ENCODE measurements around the gene MTPN. TPM values are rescaled to one million over a fixed set of nuclear protein-coding genes. Genes with fewer than 3 reads are reported as not detected.

Gene MTPN
- total RNA-seq, 4 donors from 2014 or later, result 100 to 182 (median 145) TPM

DNA sequence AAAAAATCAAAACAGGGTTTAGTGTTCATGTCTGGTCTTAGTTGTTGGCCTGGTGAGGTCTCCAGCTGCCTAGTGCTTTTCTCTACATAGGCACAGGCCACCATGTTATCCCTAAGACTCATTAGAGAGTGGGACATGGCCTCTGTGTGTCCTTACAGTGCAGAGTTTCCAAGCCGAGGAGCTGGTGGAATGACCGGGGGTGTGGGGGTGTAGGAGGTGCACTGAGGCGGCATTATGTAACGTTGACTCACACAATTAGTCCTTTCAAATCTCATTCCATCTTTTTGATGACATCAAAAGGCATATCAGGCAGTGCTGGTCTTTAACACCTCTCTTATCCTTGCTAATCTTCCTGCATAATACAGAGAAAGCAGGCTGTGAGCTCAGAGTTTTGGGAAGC, 71.3 kb downstream of the MTPN start:
- 42 to 64% methylated on average over 4 of the region's 4 CpGs for WGBS, 2 donors
- DNase-seq, result no peak
- H3K27me3 ChIP-seq, result no peaks in the 10 kb centered on the region
- intact Hi-C loops (cut with DNase I), result no loop called here
- TF ChIP-seq CTCF (IDR thresholded peaks at IDR 0.05) (no peak), POLR2A (IDR thresholded peaks at IDR 0.05) (no peak)
- no peaks in the 10 kb centered on the region for H3K36me3 ChIP-seq
- H3K4me3 ChIP-seq, result no peak overlapping the region
- H3K9me3 ChIP-seq, result no peaks in the 10 kb centered on the region
- peaks cover 0 to 15% (median 0%) of the 10 kb centered on the region in 3 donors for H3K4me1 ChIP-seq
- peak overlapping the region in 1 of 4 donors; percentile 58 for H3K27ac ChIP-seq

DNA sequence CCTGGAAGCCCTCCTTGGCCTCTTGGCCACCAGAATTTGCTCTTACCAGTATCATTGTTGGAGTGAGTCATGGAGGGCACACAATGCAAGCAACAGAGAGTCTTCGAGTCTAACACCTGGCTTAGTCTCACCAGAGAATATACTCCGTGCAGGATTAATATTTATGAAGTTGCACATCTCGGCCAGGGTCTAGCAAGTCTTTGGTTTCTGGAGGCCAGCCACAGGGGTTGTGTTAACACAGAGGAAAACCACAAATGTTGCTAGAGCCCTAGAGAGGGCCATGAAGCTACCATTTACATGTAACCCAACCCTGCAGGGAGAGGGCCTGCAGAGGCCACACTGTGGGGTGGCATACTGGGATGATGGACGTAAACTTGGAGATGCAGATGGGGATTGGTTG, 71.8 kb downstream of the MTPN start:
- WGBS, 2 donors, result 78 to 80% methylated on average over 2 to 4 of the region's 4 CpGs
- Histone ChIP-seq H3K4me1 (peaks cover 0 to 10% (median 0%) of the 10 kb centered on the region in 3 donors), H3K4me3 (no peak overlapping the region), H3K9me3 (no peaks in the 10 kb centered on the region), H3K36me3 (no peaks in the 10 kb centered on the region), H3K27me3 (no peaks in the 10 kb centered on the region), H3K27ac (peak overlapping the region in 1 of 4 donors; percentile 58)
- TF ChIP-seq POLR2A (IDR thresholded peaks at IDR 0.05) (no peak), CTCF (IDR thresholded peaks at IDR 0.05) (no peak)
- DNase-seq, result no peak
- intact Hi-C loops (cut with DNase I), result no loop called here

- H3K4me3 ChIP-seq, result no peak overlapping the region
- TF ChIP-seq POLR2A (IDR thresholded peaks at IDR 0.05) (no peak), CTCF (IDR thresholded peaks at IDR 0.05) (no peak)
- WGBS, 2 donors, result 56 to 81% methylated on average over 3 of the region's 3 CpGs
These were observed 72.9 kb downstream of the MTPN start for GRCh38 chr7:135904282-135904681.

DNA sequence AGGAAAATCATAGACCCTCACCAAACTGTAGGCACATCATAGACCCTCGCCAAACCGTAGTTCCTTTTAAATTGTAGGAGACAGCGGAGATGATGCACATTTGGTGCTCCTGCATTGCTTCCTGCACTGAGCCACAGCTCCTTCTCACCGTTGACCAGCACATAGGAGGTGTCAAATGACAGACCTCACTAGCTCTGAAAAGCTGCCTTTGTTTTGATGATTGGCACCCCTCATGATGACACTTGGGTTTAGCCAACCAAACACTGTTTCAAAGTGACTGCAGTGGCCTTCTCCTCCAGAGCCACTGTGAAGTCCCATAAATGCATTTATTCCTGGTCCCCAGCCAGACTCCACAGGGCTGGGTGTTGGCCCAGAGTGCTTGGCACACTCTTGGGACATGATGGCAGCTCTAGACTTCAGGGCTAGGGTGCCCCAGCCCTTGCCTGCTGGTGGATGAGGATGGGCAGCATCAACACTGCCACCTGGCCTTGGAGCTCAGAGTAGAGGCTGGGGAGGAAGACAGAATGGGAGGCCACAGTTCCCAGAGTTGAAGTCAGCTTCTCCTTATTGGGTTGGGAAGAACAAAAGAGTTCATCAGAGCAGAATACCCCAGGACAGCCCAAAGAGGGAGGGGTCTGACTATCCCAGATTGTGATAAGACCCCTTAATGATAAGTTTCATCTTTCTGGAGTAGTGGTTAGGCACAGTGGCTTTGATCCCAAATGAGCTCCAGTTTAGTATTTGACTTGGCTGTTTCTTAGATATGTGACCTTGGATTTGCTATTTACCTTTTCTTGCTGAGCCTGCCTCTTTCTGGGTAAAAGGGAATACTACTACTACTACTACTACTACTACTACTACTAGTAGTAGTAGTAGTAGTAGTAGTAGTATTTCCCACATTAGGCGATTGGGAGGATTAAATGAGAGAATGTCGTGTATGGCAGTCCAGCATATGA, 75.3 kb downstream of the MTPN start:
- no peak for DNase-seq
- peaks cover 0 to 9% (median 0%) of the 10 kb centered on the region in 3 donors for H3K4me1 ChIP-seq
- no peak overlapping the region for H3K4me3 ChIP-seq
- intact Hi-C loops (cut with DNase I), result no loop called here
- no peaks in the 10 kb centered on the region for H3K9me3 ChIP-seq
- no peak overlapping the region for H3K27ac ChIP-seq
- no peaks in the 10 kb centered on the region for H3K27me3 ChIP-seq
- H3K36me3 ChIP-seq, result no peaks in the 10 kb centered on the region
- TF ChIP-seq POLR2A (IDR thresholded peaks at IDR 0.05), result no peak
- no peak for TF ChIP-seq CTCF (IDR thresholded peaks at IDR 0.05)
- 83 to 86% methylated on average over 3 to 6 of the region's 6 CpGs for WGBS, 2 donors

More at GRCh38 chr7:135904282-135904681, 72.9 kb downstream of the MTPN start:
- intact Hi-C loops (cut with DNase I), result no loop called here
- H3K27me3 ChIP-seq, result no peaks in the 10 kb centered on the region
- H3K36me3 ChIP-seq, result no peaks in the 10 kb centered on the region
- H3K4me1 ChIP-seq, result peaks cover 0 to 9% (median 0%) of the 10 kb centered on the region in 3 donors
- no peak for DNase-seq
- no peak overlapping the region for H3K27ac ChIP-seq
- no peaks in the 10 kb centered on the region for H3K9me3 ChIP-seq

GRCh38 chr7:135900065-135900546, 77.1 kb downstream of the MTPN start:
- no peaks in the 10 kb centered on the region for H3K4me1 ChIP-seq
- WGBS, 2 donors, result 67 to 73% methylated on average over 5 of the region's 5 CpGs
- DNase-seq, result no peak

More at GRCh38 chr7:135900065-135900546, 77.1 kb downstream of the MTPN start:
- Histone ChIP-seq H3K36me3 (no peaks in the 10 kb centered on the region), H3K4me3 (no peak overlapping the region), H3K27ac (no peak overlapping the region), H3K9me3 (no peaks in the 10 kb centered on the region), H3K27me3 (no peaks in the 10 kb centered on the region)
- no peak for TF ChIP-seq POLR2A (IDR thresholded peaks at IDR 0.05)
- TF ChIP-seq CTCF (IDR thresholded peaks at IDR 0.05), result no peak
- intact Hi-C loops (cut with DNase I), result no loop called here

Measured in esophagus squamous epithelium (tissue), 5 donors.